Stomach smooth muscle (tissue), 2 donors: ENCODE measurements around the gene MMP27.

Source experiments
- H3K27ac ChIP-seq: one replicate; pipeline ENCODE4 v1.7.0; 2013; ENCODE audit warnings: mild to moderate bottlenecking, low read length, inconsistent platforms
- H3K27me3 ChIP-seq, 2 donors: one replicate each; pipeline ENCODE4 v1.7.0; 2013; ENCODE audit warnings: low read length in 2 of 2; ENCODE audit not compliant: insufficient read depth in 2 of 2, control insufficient read depth in 1 of 2
- H3K36me3 ChIP-seq, 2 donors: one replicate each; pipeline ENCODE4 v1.7.0; 2013; ENCODE audit warnings: low read length in 2 of 2; ENCODE audit not compliant: control insufficient read depth in 2 of 2, insufficient read depth in 2 of 2
- H3K4me1 ChIP-seq: one replicate; pipeline ENCODE4 v1.7.0; 2013; ENCODE audit warnings: low read length; ENCODE audit not compliant: control insufficient read depth, insufficient read depth
- H3K4me3 ChIP-seq, 2 donors: one replicate each; pipeline ENCODE4 v1.7.0; 2013; ENCODE audit warnings: low read length in 2 of 2
- H3K9ac ChIP-seq, 2 donors: one replicate each; pipeline ENCODE4 v1.7.0; 2013; ENCODE audit warnings: low read length in 2 of 2, mild to moderate bottlenecking in 1 of 2
- H3K9me3 ChIP-seq, 2 donors: one replicate each; pipeline ENCODE4 v1.7.0; 2013; ENCODE audit warnings: low read length in 2 of 2; ENCODE audit not compliant: control insufficient read depth in 2 of 2
- donor health status: healthy.
- donor health status: Pancreatic carcinoma.

The MMP27 gene

DNA sequence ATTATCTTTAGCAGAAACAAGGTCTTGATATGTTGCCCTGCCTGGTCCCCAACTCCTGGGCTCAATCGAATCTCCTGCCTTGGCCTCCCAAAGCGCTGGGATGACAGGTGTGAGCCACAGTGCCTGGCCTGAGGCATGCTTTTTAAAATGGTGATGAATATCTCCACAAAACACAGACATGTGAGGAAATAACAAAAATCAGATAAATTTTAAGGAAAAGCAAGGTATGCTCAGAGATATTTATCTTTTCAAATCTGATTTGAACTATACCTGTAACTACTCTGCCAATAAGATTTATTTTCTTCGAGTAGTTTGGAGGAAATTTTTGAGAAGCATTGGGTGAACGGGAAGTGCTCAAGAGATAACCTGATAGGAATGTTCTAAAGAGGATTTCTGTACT, 44.5 kb downstream of the MMP27 start:
- Histone ChIP-seq H3K9ac (no peak overlapping the region), H3K27ac (no peak overlapping the region), H3K9me3 (no peaks in the 10 kb centered on the region), H3K4me3 (no peak overlapping the region), H3K36me3 (no peaks in the 10 kb centered on the region), H3K4me1 (no peaks in the 10 kb centered on the region), H3K27me3 (no peaks in the 10 kb centered on the region)

DNA sequence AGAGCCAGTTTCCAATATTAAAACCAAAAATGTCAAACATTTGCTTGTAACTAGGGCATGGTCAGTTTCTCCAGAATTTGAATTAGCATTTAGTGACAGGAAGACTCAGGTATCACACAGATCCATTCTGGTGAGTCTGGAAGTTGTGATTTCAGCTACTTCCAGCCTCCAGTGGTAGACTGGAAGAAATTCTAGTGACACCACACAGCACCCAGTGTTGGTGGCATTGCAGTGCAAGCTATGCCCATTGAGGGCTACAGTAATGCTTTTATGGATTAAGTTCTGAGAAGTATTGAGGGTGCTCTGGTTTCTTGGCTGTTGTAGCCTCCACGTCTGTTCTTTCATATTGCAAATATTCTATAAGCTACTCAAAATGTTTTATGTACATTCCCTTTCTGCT, 49.0 kb downstream of the MMP27 start:
- Histone ChIP-seq H3K4me3 (no peak overlapping the region), H3K9me3 (no peaks in the 10 kb centered on the region), H3K4me1 (no peaks in the 10 kb centered on the region), H3K27me3 (no peaks in the 10 kb centered on the region), H3K36me3 (no peaks in the 10 kb centered on the region), H3K27ac (no peak overlapping the region), H3K9ac (no peak overlapping the region)

DNA sequence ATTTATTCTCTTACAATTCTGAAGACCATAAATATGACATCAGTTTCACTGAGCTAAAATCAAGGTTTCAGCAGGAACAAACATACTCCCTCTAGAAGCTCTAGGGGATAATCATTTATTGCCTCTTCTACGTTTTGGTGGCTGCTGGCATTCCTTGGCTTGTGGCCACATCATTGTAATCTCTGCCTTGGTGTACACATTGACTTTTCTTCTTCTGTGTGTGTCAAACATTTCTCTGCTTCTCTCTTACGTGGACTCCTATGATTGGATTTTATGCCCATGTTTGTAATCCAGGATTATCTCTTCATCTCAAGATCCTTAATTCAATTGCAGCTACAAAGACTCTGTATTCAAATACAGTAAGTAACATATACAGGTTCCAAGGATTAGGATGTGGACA, 50.0 kb downstream of the MMP27 start:
- no peaks in the 10 kb centered on the region for H3K27me3 ChIP-seq
- no peaks in the 10 kb centered on the region for H3K9me3 ChIP-seq
- H3K9ac ChIP-seq, result no peak overlapping the region
- H3K4me1 ChIP-seq, result no peaks in the 10 kb centered on the region
- no peak overlapping the region for H3K4me3 ChIP-seq
- no peak overlapping the region for H3K27ac ChIP-seq
- no peaks in the 10 kb centered on the region for H3K36me3 ChIP-seq

DNA sequence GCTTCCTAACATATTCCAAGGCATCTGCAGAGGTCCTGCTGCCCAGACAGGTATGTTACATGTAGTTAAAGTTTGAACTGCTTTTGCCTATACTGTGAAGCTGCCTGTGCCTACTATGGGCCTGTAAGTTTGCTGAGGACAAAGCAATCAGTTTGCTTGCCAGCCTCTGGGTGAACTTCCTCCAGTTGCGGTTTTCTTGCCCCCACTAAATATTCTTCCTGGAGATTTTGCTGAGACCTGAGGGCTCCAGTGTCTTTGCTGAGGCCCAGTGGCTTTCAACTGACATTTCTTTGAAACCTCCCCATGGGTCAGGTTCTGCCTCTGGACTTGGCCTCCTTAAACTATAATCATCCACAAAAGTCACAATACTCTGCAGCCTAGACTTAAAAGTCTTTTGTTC, 50.8 kb downstream of the MMP27 start:
- Histone ChIP-seq H3K4me3 (no peak overlapping the region), H3K9ac (no peak overlapping the region), H3K27me3 (no peaks in the 10 kb centered on the region), H3K4me1 (no peaks in the 10 kb centered on the region), H3K36me3 (no peaks in the 10 kb centered on the region), H3K27ac (no peak overlapping the region), H3K9me3 (no peaks in the 10 kb centered on the region)

DNA sequence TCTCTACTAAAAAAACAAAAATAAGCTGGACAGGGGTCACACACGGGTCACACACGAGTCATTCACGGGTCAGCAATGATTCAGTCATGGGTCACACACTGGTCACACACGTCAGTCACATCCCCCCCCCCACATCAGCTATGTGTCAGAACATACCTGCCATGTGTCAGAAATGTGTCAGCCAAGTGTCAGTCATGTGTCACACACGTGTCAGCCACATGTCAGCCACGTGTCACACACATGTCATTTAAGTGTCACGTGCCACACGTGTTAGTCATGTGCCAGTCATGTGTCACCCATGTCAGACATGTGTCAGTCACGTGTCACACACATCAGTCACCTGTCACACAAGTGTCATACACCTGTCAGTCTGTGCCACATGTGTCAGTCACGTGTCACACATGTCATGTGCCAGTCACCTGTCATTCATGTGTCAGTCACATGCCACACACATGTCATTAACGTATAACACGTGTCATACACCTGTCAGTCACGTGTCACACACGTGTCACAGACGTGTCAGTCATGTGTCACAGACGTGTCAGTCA, 51.8 kb downstream of the MMP27 start:
- H3K4me3 ChIP-seq, result no peak overlapping the region
- H3K27ac ChIP-seq, result no peak overlapping the region
- no peaks in the 10 kb centered on the region for H3K27me3 ChIP-seq
- H3K9ac ChIP-seq, result no peak overlapping the region
- H3K9me3 ChIP-seq, result no peaks in the 10 kb centered on the region
- H3K4me1 ChIP-seq, result no peaks in the 10 kb centered on the region
- H3K36me3 ChIP-seq, result no peaks in the 10 kb centered on the region

DNA sequence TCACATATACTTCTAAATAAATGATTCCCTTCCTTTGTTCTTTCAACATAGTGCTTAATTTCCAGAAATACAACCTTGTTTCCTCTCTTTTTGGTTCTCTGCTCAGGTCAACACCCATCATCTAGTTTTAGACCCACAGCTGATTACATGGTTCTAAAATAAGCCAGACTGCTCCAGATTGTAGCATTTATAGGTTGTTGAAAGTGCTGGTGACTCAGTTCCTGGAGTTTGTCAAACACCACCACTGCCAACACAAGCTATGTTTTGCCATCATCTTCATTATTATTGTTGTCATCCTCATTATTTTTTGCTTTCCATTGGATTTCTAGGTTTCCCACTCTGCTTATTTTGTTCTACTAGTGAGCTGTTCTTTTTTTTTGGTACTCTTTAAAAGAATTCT, 58.1 kb downstream of the MMP27 start:
- Histone ChIP-seq H3K9ac (no peak overlapping the region), H3K36me3 (no peaks in the 10 kb centered on the region), H3K4me1 (no peaks in the 10 kb centered on the region), H3K4me3 (no peak overlapping the region), H3K27me3 (no peaks in the 10 kb centered on the region), H3K27ac (no peak overlapping the region), H3K9me3 (no peaks in the 10 kb centered on the region)

DNA sequence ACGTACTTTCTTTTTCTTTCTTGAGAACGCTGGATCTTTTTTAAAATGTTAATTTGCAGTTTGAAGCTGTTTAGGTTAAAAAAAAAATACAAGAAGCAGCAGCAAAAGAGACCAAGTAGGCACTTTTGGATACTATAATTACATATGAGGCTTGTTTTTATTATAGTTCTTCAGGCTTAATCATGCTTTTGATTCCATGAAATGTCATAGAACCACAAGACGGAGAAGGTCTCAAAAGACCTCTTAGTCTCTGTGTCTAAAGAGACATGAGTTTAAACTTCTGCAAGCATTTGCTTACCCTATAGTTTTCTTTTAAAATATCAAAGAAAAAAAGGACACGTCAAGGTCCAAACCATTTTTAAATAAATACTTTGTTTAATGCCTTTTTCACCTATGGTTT, 61.6 kb downstream of the MMP27 start:
- H3K4me3 ChIP-seq, result no peak overlapping the region
- H3K4me1 ChIP-seq, result no peaks in the 10 kb centered on the region
- H3K27me3 ChIP-seq, result no peaks in the 10 kb centered on the region
- no peak overlapping the region for H3K9ac ChIP-seq
- H3K36me3 ChIP-seq, result no peaks in the 10 kb centered on the region
- no peak overlapping the region for H3K27ac ChIP-seq
- no peaks in the 10 kb centered on the region for H3K9me3 ChIP-seq
